Suprapubic skin (tissue), 4 donors: ENCODE results near the gene H6PD. TPM values are rescaled to one million over a fixed set of nuclear protein-coding genes. Genes with fewer than 3 reads are reported as not detected.
A peak's percentile ranks its signal among the peaks of the same experiment; 100 is the strongest.

Source experiments
- DNase-seq, 2 donors: peaks; one replicate each; pipeline ENCODE4 v3.0.0-alpha.2; 2019; ENCODE audit warnings: low spot score in 2 of 2
- H3K27ac ChIP-seq: fragments of 200-600 bp; sonication (generic); one replicate; pipeline ENCODE4 v1.5.1; 2019
- H3K27me3 ChIP-seq: fragments of 200-600 bp; sonication (generic); one replicate; pipeline ENCODE4 v1.5.1; 2019
- H3K36me3 ChIP-seq: fragments of 200-600 bp; sonication (generic); one replicate; pipeline ENCODE4 v1.5.1; 2019
- H3K4me1 ChIP-seq: fragments of 200-600 bp; sonication (generic); one replicate; pipeline ENCODE4 v1.5.1; 2019
- H3K4me3 ChIP-seq: fragments of 200-600 bp; sonication (generic); one replicate; pipeline ENCODE4 v1.5.1; 2019; ENCODE audit warnings: mild to moderate bottlenecking
- H3K9me3 ChIP-seq: fragments of 200-600 bp; sonication (generic); one replicate; pipeline ENCODE4 v1.5.1; 2019
- CTCF ChIP-seq, 2 donors: fragments of 200-600 bp in 1 of 2; fragments of 450-650 bp in 1 of 2; sonication (generic) in 1 of 2; IDR thresholded peaks; one replicate each; pipeline ENCODE4 v1.5.1; 2016 to 2019; ENCODE audit warnings: antibody characterized with exemption in 2 of 2, mild to moderate bottlenecking in 1 of 2, moderate library complexity in 1 of 2
- EP300 ChIP-seq: sonication (generic); formaldehyde crosslinking; IDR thresholded peaks from one replicate; pipeline ENCODE4 v1.6.1; 2017; ENCODE audit warnings: antibody characterized with exemption
- POLR2A ChIP-seq, 2 donors: fragments of 450-650 bp; IDR thresholded peaks; one replicate each; pipeline ENCODE4 v1.6.1; 2017; ENCODE audit warnings: antibody characterized with exemption in 2 of 2, mild to moderate bottlenecking in 2 of 2, moderate library complexity in 2 of 2
- POLR2AphosphoS5 ChIP-seq, 3 donors: sonication (generic); formaldehyde crosslinking; IDR thresholded peaks; one replicate each; pipeline ENCODE4 v1.6.1; 2017; ENCODE audit warnings: antibody characterized with exemption in 3 of 3
- WGBS: methylation state at CpG from one replicate; pipeline ENCODE4 v1.1.5; 2018; 5-methylcytosine and 5-hydroxymethylcytosine counted together
- total RNA-seq, 4 donors: library from RNA; depleted of rRNA; stranded (reverse); fragments of >200 nt; gene quantifications; one replicate each; pipeline ENCODE4 v1.1.0, GENCODE V29; 2016

Gene H6PD
- total RNA-seq, 4 donors from 2014 or later: 83.6 to 130 (median 106) TPM

DNA sequence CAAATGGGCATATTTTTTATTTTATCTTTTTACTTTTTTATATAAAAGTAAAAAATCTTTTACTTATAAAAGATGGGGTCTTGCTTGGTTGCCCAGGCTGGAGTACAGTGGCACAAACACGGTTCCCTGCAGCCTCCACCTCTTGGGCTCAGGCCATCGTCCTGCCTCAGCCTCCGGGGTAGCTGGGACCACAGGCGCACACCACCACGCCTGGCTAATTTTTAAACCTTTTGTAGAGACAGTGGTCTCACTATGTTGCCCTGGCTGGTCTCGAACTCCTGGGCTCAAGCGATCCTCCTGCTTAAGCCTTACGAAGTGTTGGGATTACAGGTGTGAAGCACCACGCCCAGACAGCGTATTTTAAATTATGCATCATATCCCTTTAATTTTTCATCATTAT lies 986 bp downstream of the H6PD start:
- H3K4me3 ChIP-seq: peak overlapping the region; percentile 52
- H3K36me3 ChIP-seq: no peaks in the 10 kb centered on the region
- TF ChIP-seq CTCF (IDR thresholded peaks at IDR 0.05) (no peak), POLR2AphosphoS5 (IDR thresholded peaks at IDR 0.05) (no peak), POLR2A (IDR thresholded peaks at IDR 0.05) (no peak), EP300 (no peak)
- peak overlapping the region; percentile 97 for H3K27ac ChIP-seq
- no peaks in the 10 kb centered on the region for H3K27me3 ChIP-seq
- WGBS: 73% methylated on average over 10 of the region's 10 CpGs
- H3K9me3 ChIP-seq: no peaks in the 10 kb centered on the region
- no peak for DNase-seq
- peaks cover 70% of the 10 kb centered on the region for H3K4me1 ChIP-seq

GRCh38 chr1:9238134-9238533 lies 3.6 kb downstream of the H6PD start:
- no peak for TF ChIP-seq POLR2AphosphoS5 (IDR thresholded peaks at IDR 0.05)
- TF ChIP-seq POLR2A (IDR thresholded peaks at IDR 0.05): no peak
- TF ChIP-seq CTCF (IDR thresholded peaks at IDR 0.05): no peak
- TF ChIP-seq EP300: no peak
- Histone ChIP-seq H3K9me3 (no peaks in the 10 kb centered on the region), H3K36me3 (no peaks in the 10 kb centered on the region), H3K27ac (peak overlapping the region; percentile 90), H3K4me1 (peaks cover 87% of the 10 kb centered on the region), H3K4me3 (no peak overlapping the region), H3K27me3 (no peaks in the 10 kb centered on the region)
- DNase-seq: no peak
- WGBS: 71% methylated on average over 6 of the region's 6 CpGs

DNA sequence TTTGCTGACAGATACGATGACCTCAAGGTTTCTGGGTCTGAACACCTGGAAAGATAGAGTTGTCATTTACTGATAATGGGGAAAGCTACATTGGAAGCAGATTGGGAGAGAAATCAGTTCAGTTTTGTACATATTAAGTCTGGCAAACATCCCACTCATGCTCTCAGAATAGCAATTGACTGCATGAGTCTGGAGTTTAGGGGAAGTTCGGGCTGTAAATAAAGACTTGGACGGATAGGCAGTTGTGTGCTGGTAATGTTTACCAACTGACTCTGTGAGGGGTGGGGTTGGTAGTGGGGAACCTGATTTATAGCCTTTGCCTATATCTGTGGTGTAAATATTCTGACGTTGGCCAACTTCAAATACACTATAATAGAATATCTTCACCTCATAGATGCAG lies 4.0 kb downstream of the H6PD start:
- H3K4me1 ChIP-seq: peaks cover 87% of the 10 kb centered on the region
- TF ChIP-seq EP300 (no peak), CTCF (IDR thresholded peaks at IDR 0.05) (no peak), POLR2A (IDR thresholded peaks at IDR 0.05) (no peak), POLR2AphosphoS5 (IDR thresholded peaks at IDR 0.05) (no peak)
- 33% methylated on average over 4 of the region's 4 CpGs for WGBS

GRCh38 chr1:9239622-9240401 lies 5.2 kb downstream of the H6PD start:
- no peak for TF ChIP-seq POLR2A (IDR thresholded peaks at IDR 0.05)
- TF ChIP-seq POLR2AphosphoS5 (IDR thresholded peaks at IDR 0.05): peak in 1 of 3 donors; percentile 18
- H3K36me3 ChIP-seq: no peaks in the 10 kb centered on the region
- H3K9me3 ChIP-seq: no peaks in the 10 kb centered on the region
- peak overlapping the region; percentile 90 for H3K27ac ChIP-seq
- H3K4me3 ChIP-seq: no peak overlapping the region
- no peak for DNase-seq
- peaks cover 93% of the 10 kb centered on the region for H3K4me1 ChIP-seq
- 59% methylated on average over 16 of the region's 16 CpGs for WGBS
- H3K27me3 ChIP-seq: no peaks in the 10 kb centered on the region

More for the DNA sequence above, 4.0 kb downstream of the H6PD start:
- no peak for DNase-seq
- Histone ChIP-seq H3K27me3 (no peaks in the 10 kb centered on the region), H3K9me3 (no peaks in the 10 kb centered on the region), H3K4me3 (no peak overlapping the region), H3K27ac (peak overlapping the region; percentile 90), H3K36me3 (no peaks in the 10 kb centered on the region)

GRCh38 chr1:9240914-9241820 lies 6.6 kb downstream of the H6PD start:
- peaks cover 11% of the 10 kb centered on the region for H3K36me3 ChIP-seq
- DNase-seq: no peak
- TF ChIP-seq CTCF (IDR thresholded peaks at IDR 0.05): no peak
- TF ChIP-seq POLR2A (IDR thresholded peaks at IDR 0.05): no peak
- TF ChIP-seq POLR2AphosphoS5 (IDR thresholded peaks at IDR 0.05): no peak
- no peak for TF ChIP-seq EP300
- no peak overlapping the region for H3K4me3 ChIP-seq
- H3K9me3 ChIP-seq: no peaks in the 10 kb centered on the region
- no peaks in the 10 kb centered on the region for H3K27me3 ChIP-seq
- 81% methylated on average over 7 of the region's 8 CpGs for WGBS
- H3K27ac ChIP-seq: peak overlapping the region; percentile 90
- peaks cover 97% of the 10 kb centered on the region for H3K4me1 ChIP-seq
